ENCODE results near the gene TRMT5. TPM values are rescaled to one million over a fixed set of nuclear protein-coding genes. Genes with fewer than 3 reads are reported as not detected.
A peak's percentile ranks its signal among the peaks of the same experiment; 100 is the strongest.

Gene TRMT5
- total RNA-seq, 1 donor from 2014 or later, result 5.2 TPM

GRCh38 chr14:60968671-60969070, 12.2 kb downstream of the TRMT5 start:
- intact Hi-C loops (cut with DNase I), result no loop called here
- DNase-seq (ENCODE audit: missing footprints) (no peak), ATAC-seq (no peak)

- ATAC-seq (no peak), DNase-seq (ENCODE audit: missing footprints) (no peak)
- intact Hi-C loops (cut with DNase I), result no loop called here
These were observed 12.8 kb downstream of the TRMT5 start for GRCh38 chr14:60968099-60968498.

GRCh38 chr14:60965402-60965801, 15.5 kb downstream of the TRMT5 start:
- intact Hi-C loops (cut with DNase I), result no loop called here
- DNase-seq (ENCODE audit: missing footprints) (no peak), ATAC-seq (no peak)

GRCh38 chr14:60964904-60965303, 16.0 kb downstream of the TRMT5 start:
- no peak for DNase-seq (ENCODE audit: missing footprints)
- ATAC-seq, result no peak
- intact Hi-C loops (cut with DNase I), result no loop called here

- intact Hi-C loops (cut with DNase I), result no loop called here
- ATAC-seq (no peak), DNase-seq (ENCODE audit: missing footprints) (no peak)
These were observed 17.1 kb downstream of the TRMT5 start for GRCh38 chr14:60963761-60964160.

GRCh38 chr14:60958146-60958545, 22.7 kb downstream of the TRMT5 start:
- no peak for ATAC-seq
- DNase-seq (ENCODE audit: missing footprints), result no peak
- intact Hi-C loops (cut with DNase I), result no loop called here

- DNase-seq (ENCODE audit: missing footprints) (no peak), ATAC-seq (no peak)
- intact Hi-C loops (cut with DNase I), result no loop called here
These were observed 24.2 kb downstream of the TRMT5 start for GRCh38 chr14:60956632-60957031.

GRCh38 chr14:60956202-60956601, 24.7 kb downstream of the TRMT5 start:
- ATAC-seq (no peak), DNase-seq (ENCODE audit: missing footprints) (no peak)
- intact Hi-C loops (cut with DNase I), result no loop called here

- DNase-seq (ENCODE audit: missing footprints), result no peak
- intact Hi-C loops (cut with DNase I), result no loop called here
These were observed 29.0 kb downstream of the TRMT5 start for GRCh38 chr14:60951776-60952435.

GRCh38 chr14:60946773-60947172, 34.1 kb downstream of the TRMT5 start:
- intact Hi-C loops (cut with DNase I), result no loop called here
- ATAC-seq (no peak), DNase-seq (ENCODE audit: missing footprints) (no peak)

More at GRCh38 chr14:60951776-60952435, 29.0 kb downstream of the TRMT5 start:
- no peak for ATAC-seq

- DNase-seq (ENCODE audit: missing footprints) (no peak), ATAC-seq (no peak)
- intact Hi-C loops (cut with DNase I), result no loop called here
These were observed 34.9 kb downstream of the TRMT5 start for GRCh38 chr14:60945984-60946383.

GRCh38 chr14:60944204-60944603, 36.7 kb downstream of the TRMT5 start:
- ATAC-seq (no peak), DNase-seq (ENCODE audit: missing footprints) (peak; percentile 17)
- intact Hi-C loops (cut with DNase I), result no loop called here

GRCh38 chr14:60943637-60944032, 37.2 kb downstream of the TRMT5 start:
- intact Hi-C loops (cut with DNase I), result no loop called here
- ATAC-seq, result no peak
- no peak for DNase-seq (ENCODE audit: missing footprints)

GRCh38 chr14:60935319-60935718, 45.6 kb downstream of the TRMT5 start:
- intact Hi-C loops (cut with DNase I), result no loop called here
- DNase-seq (ENCODE audit: missing footprints) (no peak), ATAC-seq (no peak)

GRCh38 chr14:60933920-60934655, 46.8 kb downstream of the TRMT5 start:
- intact Hi-C loops (cut with DNase I), result no loop called here
- ATAC-seq (no peak), DNase-seq (ENCODE audit: missing footprints) (no peak)

- ATAC-seq (no peak), DNase-seq (ENCODE audit: missing footprints) (no peak)
These were observed 49.7 kb downstream of the TRMT5 start for GRCh38 chr14:60931218-60931617.

GRCh38 chr14:60926002-60926401, 54.9 kb downstream of the TRMT5 start:
- ATAC-seq, result no peak
- intact Hi-C loops (cut with DNase I), result no loop called here
- no peak for DNase-seq (ENCODE audit: missing footprints)

More at GRCh38 chr14:60931218-60931617, 49.7 kb downstream of the TRMT5 start:
- intact Hi-C loops (cut with DNase I), result no loop called here

GRCh38 chr14:60925286-60925685, 55.6 kb downstream of the TRMT5 start:
- intact Hi-C loops (cut with DNase I), result no loop called here
- no peak for DNase-seq (ENCODE audit: missing footprints)
- ATAC-seq, result no peak

GRCh38 chr14:60922050-60922449, 58.8 kb downstream of the TRMT5 start:
- DNase-seq (ENCODE audit: missing footprints) (no peak), ATAC-seq (no peak)
- intact Hi-C loops (cut with DNase I), result no loop called here

Measured in Right ventricle myocardium inferior (tissue), 1 donor.